RWPE1 (cell line): ENCODE results near the gene RBM27.
"Not testable (repeated sequence)": the region's sequence is repeated elsewhere in the genome, so short reads cannot be mapped to it uniquely, and the experiment has no call there.

ENCODE experiments used
- CTCF ChIA-PET: fragments of 350-600 bp; sonication (Branson Sonifier 250); formaldehyde crosslinking; extraction: SDS; loops from one replicate; lab custom pipeline; 2021; lab: Yijun Ruan, JAX
- POLR2A ChIA-PET: fragments of 400-600 bp; formaldehyde crosslinking; extraction: SDS; loops from one replicate; lab custom pipeline; 2020; ENCODE audit warnings: antibody characterized with exemption; ENCODE audit not compliant: low non-redundant PET; lab: Yijun Ruan, JAX
- DNase-seq: peaks from one replicate; pipeline ENCODE4 v3.0.0; 2012; ENCODE audit warnings: low spot score
- H3K27ac ChIP-seq: fragments of 450-650 bp; 2 replicates; pipeline ENCODE4 v1.5.1; 2017
- TF ChIP-seq, protein P1 (sequence below): fragments of 450-650 bp; conservative IDR thresholded peaks from 2 replicates; pipeline ENCODE4 v1.5.1; 2017; ENCODE audit warnings: low read depth, mild to moderate bottlenecking

Gene RBM27

DNA sequence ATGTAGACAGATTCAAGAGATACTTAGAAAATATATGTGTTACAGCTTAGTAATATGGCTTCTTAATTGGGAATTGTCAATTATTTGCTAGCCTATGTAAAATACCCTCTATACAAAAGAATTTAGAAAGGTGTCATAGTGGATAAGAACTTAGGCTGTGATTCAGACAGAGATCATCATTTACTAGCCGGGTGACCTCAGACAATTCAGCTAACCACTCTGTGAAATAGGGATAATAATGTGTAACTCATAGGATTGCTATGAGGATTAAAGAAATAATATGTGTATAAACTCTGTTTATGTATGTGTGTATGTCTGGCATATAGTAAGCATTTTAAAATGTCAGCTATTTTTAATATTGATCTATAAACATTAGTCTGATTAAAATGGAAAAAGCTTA, 15.0 kb upstream of the RBM27 start:
- peak; percentile 73 for DNase-seq
- TF ChIP-seq, protein P1, sequence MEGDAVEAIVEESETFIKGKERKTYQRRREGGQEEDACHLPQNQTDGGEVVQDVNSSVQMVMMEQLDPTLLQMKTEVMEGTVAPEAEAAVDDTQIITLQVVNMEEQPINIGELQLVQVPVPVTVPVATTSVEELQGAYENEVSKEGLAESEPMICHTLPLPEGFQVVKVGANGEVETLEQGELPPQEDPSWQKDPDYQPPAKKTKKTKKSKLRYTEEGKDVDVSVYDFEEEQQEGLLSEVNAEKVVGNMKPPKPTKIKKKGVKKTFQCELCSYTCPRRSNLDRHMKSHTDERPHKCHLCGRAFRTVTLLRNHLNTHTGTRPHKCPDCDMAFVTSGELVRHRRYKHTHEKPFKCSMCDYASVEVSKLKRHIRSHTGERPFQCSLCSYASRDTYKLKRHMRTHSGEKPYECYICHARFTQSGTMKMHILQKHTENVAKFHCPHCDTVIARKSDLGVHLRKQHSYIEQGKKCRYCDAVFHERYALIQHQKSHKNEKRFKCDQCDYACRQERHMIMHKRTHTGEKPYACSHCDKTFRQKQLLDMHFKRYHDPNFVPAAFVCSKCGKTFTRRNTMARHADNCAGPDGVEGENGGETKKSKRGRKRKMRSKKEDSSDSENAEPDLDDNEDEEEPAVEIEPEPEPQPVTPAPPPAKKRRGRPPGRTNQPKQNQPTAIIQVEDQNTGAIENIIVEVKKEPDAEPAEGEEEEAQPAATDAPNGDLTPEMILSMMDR, result no peak
- H3K27ac ChIP-seq, result no peak overlapping the region
- POLR2A ChIA-PET, result no interaction called here
- CTCF ChIA-PET, result no interaction called here

DNA sequence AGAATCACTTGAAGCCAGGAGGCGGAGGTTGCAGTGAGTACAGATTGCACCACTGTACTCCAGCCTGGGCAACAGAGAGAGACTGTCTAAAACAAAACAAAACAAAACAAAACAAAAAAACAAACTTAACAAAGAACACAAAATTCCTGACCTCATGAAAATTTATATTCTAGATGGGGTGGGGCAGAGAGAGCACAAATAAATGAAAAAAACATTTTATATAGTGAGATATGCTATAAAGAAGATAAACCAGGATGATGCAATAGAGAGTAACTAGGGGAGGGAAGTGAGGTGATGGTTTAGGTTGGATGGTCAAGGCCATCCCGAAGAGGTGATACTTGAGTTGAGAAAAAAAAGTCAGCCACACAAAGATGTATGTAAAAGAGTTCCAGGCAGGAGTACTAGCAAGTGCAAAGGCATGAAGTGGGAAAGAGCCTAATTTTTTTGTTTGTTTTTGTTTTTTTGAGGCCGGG, 10.8 kb upstream of the RBM27 start:
- DNase-seq, result no peak
- POLR2A ChIA-PET, result interaction anchor here (0.6 kb wide), 1 partner anchor 9 kb away, joined by 5 read pairs; no protein-coding TSS in a partner anchor
- CTCF ChIA-PET, result no interaction called here
- no peak overlapping the region for H3K27ac ChIP-seq
- TF ChIP-seq, protein P1, result no peak

DNA sequence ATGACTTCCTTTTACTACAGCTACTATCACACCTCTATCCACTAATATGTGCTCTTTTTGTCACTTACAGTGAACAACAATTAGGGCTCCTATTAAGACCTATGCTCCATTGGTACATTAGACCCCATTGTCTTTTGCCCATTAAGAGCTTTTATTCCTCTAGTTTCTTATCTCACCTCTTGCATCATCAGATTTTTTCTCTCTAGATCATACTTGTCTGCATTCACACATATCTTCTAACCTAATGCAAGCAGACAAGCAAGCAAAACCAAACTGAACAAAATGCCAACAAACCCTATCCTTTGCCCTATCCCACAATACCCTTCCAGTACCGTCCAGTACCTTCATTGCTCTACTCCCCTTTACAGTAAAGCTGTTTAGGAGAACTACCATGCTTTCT, 10.1 kb upstream of the RBM27 start:
- ChIA-PET CTCF (interaction anchor here (0.6 kb wide), 1 partner anchor 8 kb away, joined by 3 read pairs; no protein-coding TSS in a partner anchor), POLR2A (interaction anchor here (0.6 kb wide), 1 partner anchor 10 kb away, joined by 5 read pairs; no protein-coding TSS in a partner anchor)
- no peak for DNase-seq
- TF ChIP-seq, protein P1, result no peak
- H3K27ac ChIP-seq, result no peak overlapping the region

DNA sequence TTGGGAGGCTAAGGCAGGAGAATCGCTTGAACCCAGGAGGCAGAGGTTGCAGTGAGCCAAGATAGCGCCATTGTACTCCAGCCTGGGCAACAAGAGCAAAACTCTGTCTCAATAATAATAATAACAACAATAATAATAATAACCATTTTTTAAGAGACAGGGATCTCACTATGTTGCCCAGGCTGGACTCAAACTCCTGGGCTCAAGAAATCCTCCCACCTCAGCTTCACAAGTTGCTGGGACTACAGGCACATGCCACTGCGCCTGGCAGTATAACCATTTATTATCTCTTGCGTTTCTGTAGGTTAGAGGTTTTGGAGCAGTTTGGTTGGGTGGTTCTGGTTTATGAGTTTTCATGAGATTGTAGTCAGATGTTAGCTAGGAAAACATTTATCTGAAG, 8.4 kb upstream of the RBM27 start:
- POLR2A ChIA-PET, CTCF ChIA-PET: not testable (repeated sequence)

DNA sequence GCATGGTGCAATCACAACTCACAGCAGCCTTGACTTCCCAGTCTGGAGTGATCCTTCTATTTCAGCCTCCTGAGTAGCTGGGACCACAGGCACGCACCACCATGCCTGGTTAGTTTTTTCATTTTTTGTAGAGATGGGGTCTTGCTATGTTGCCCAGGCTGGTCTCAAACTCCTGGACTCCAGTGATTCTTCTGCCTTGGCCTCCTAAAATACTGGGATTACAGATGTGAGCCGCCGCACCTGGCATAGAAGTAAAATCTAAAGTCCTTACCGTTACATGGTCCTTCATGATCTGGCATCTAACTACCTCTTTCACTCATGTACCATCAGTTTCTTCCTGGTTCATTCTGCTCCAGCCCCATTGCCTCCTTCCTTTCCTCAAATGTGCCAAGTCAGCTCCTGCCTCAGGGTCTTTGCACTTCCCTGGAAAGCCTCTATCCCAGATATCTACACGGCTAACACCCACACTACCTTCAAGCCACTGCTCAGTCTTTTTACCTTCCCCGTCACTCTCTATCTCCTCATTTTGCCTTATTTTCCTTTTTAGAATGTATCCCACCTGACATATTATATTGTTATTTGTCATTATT, 6.9 kb upstream of the RBM27 start:
- CTCF ChIA-PET, result no interaction called here

More for the DNA sequence above, 8.4 kb upstream of the RBM27 start:
- not testable (repeated sequence) for DNase-seq, H3K27ac ChIP-seq

DNA sequence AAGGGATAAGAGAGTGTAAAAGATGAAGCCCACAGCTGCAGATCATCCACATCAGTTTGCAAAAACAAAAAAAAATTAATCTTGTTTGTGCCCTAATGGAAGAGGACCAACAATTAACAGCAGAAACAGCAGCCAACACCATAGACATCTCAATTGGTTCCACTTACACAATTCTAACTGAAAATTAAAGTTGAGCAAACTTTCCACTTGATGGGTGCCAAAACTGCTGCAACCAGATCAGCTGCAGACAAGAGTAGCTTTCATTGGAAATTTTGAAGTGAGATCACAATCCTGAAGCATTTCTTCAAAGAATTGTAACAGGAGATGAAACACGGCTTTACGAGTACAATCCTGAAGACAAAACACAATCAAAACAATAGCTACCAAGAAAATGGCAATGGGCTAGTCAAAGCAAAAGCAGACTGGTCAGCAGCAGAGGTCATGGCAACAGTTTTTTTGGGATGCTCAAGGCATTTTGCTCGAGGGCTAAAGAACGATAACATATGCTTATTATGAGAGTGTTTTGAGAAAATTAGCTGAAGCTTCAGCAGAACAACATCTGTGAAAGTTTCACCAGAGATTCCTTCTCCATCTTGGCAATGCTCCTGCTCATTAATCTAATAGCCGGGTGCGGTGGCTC, 4.1 kb upstream of the RBM27 start:
- POLR2A ChIA-PET, result no interaction called here
- TF ChIP-seq, protein P1, result no peak
- H3K27ac ChIP-seq, result no peak overlapping the region

More for the DNA sequence above, 6.9 kb upstream of the RBM27 start:
- H3K27ac ChIP-seq, result no peak overlapping the region
- DNase-seq, result no peak
- TF ChIP-seq, protein P1, result no peak
- POLR2A ChIA-PET, result no interaction called here

DNA sequence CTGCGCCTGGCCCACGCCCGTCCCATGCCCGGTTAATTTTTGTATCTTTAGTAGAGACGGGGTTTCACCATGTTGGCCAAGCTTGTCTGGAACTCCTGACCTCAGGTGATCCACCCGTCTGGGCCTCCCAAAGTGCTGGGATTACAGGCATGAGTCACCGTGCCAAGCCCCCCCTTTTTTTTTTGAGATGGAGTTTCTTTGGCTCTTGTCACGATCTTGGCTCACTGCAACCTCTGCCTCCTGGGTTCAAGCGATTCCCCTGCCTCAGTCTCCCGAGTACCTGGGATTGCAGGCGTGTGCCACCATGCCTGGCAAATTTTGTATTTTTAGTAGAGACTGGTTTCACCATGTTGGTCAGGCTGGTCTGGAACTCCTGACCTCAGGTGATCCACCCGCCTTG, 1.6 kb upstream of the RBM27 start:
- POLR2A ChIA-PET, DNase-seq: not testable (repeated sequence)
- CTCF ChIA-PET, result interaction anchor here (0.6 kb wide), 1 partner anchor 8 kb away, joined by 3 read pairs; no protein-coding TSS in a partner anchor
- H3K27ac ChIP-seq, result peak overlapping the region; percentile 80

More for the DNA sequence above, 4.1 kb upstream of the RBM27 start:
- DNase-seq, result no peak
- CTCF ChIA-PET, result interaction anchor here (0.5 to 0.6 kb wide), 2 partner anchors 11 to 86 kb away, joined by 3 to 6 read pairs; no protein-coding TSS in a partner anchor
